Activated naive CD4-positive, alpha-beta T cell treated with anti-CD3 and anti-CD28 coated beads for 36 hours (primary cell): Measurements from ENCODE around the gene NKAIN2. TPM values are rescaled to one million over a fixed set of nuclear protein-coding genes. Genes with fewer than 3 reads are reported as not detected.
"Not testable (repeated sequence)": the region's sequence is repeated elsewhere in the genome, so short reads cannot be mapped to it uniquely, and the experiment has no call there.

Experiments
- CTCF ChIA-PET: fragments of 350-600 bp; sonication (Branson Sonifier 250); formaldehyde crosslinking; loops from one replicate; lab custom pipeline; 2021; ENCODE audit warnings: antibody characterized with exemption; lab: Charles Lee
- DNase-seq: peaks from one replicate; pipeline ENCODE4 v3.0.0-alpha.2; 2020
- H3K27ac Mint-ChIP-seq: one replicate; pipeline ENCODE4 v1.8.0; 2021; ENCODE audit warnings: mild to moderate bottlenecking, mixed read lengths
- H3K27me3 Mint-ChIP-seq: one replicate; pipeline ENCODE4 v1.8.0; 2021; ENCODE audit warnings: low read depth, mixed read lengths
- H3K36me3 Mint-ChIP-seq: one replicate; pipeline ENCODE4 v1.8.0; 2021; ENCODE audit warnings: low read depth, mixed read lengths
- H3K4me1 Mint-ChIP-seq: one replicate; pipeline ENCODE4 v1.8.0; 2021; ENCODE audit warnings: low read depth, mixed read lengths
- H3K4me3 Mint-ChIP-seq: one replicate; pipeline ENCODE4 v1.8.0; 2021; ENCODE audit warnings: mild to moderate bottlenecking, moderate library complexity, mixed read lengths
- H3K9me3 Mint-ChIP-seq: one replicate; pipeline ENCODE4 v1.8.0; 2021; ENCODE audit warnings: mixed read lengths
- intact Hi-C: fragments of 100-400 bp; cut with micrococcal nuclease; formaldehyde crosslinking; loops from one replicate; pipeline ENCODE4 v1.15.1; 2023
- total RNA-seq, 2 experiments: library from RNA; stranded (reverse); gene quantifications; one replicate each; pipeline ENCODE4 v1.2.3, GENCODE V29; 2021

NKAIN2 gene
- total RNA-seq, 2 experiments from 2014 or later: not detected

GRCh38 chr6:124368131-124368530 lies 564.5 kb downstream of the NKAIN2 start:
- no peak overlapping the region for H3K4me3 Mint-ChIP-seq
- CTCF ChIA-PET: no interaction called here
- H3K9me3 Mint-ChIP-seq: peaks cover 2% of the 10 kb centered on the region
- intact Hi-C loops: no loop called here
- no peaks in the 10 kb centered on the region for H3K36me3 Mint-ChIP-seq
- no peaks in the 10 kb centered on the region for H3K4me1 Mint-ChIP-seq
- H3K27me3 Mint-ChIP-seq: no peaks in the 10 kb centered on the region
- no peak overlapping the region for H3K27ac Mint-ChIP-seq
- no peak for DNase-seq

GRCh38 chr6:124371974-124372475 lies 568.4 kb downstream of the NKAIN2 start:
- DNase-seq: no peak
- intact Hi-C loops: no loop called here
- Mint-ChIP-seq H3K36me3 (no peaks in the 10 kb centered on the region), H3K27ac (no peak overlapping the region), H3K9me3 (no peaks in the 10 kb centered on the region), H3K4me3 (no peak overlapping the region), H3K27me3 (no peaks in the 10 kb centered on the region), H3K4me1 (no peaks in the 10 kb centered on the region)
- CTCF ChIA-PET: no interaction called here

GRCh38 chr6:124373386-124373785 lies 569.7 kb downstream of the NKAIN2 start:
- H3K4me3 Mint-ChIP-seq: no peak overlapping the region
- no peak overlapping the region for H3K27ac Mint-ChIP-seq
- intact Hi-C loops: no loop called here
- no peaks in the 10 kb centered on the region for H3K27me3 Mint-ChIP-seq
- no peak for DNase-seq
- no peaks in the 10 kb centered on the region for H3K9me3 Mint-ChIP-seq
- H3K36me3 Mint-ChIP-seq: no peaks in the 10 kb centered on the region
- CTCF ChIA-PET: no interaction called here
- no peaks in the 10 kb centered on the region for H3K4me1 Mint-ChIP-seq

- Mint-ChIP-seq H3K27ac (no peak overlapping the region), H3K36me3 (no peaks in the 10 kb centered on the region), H3K4me3 (no peak overlapping the region), H3K9me3 (peaks cover 6% of the 10 kb centered on the region), H3K27me3 (no peaks in the 10 kb centered on the region), H3K4me1 (no peaks in the 10 kb centered on the region)
- CTCF ChIA-PET: no interaction called here
- intact Hi-C loops: no loop called here
- no peak for DNase-seq
These were observed 585.5 kb downstream of the NKAIN2 start for GRCh38 chr6:124389127-124389526.

GRCh38 chr6:124393536-124393935 lies 589.9 kb downstream of the NKAIN2 start:
- Mint-ChIP-seq H3K27ac (no peak overlapping the region), H3K4me1 (no peaks in the 10 kb centered on the region), H3K4me3 (no peak overlapping the region), H3K9me3 (peaks cover 4% of the 10 kb centered on the region), H3K36me3 (no peaks in the 10 kb centered on the region), H3K27me3 (no peaks in the 10 kb centered on the region)
- CTCF ChIA-PET: no interaction called here
- intact Hi-C loops: no loop called here
- no peak for DNase-seq

- no peak overlapping the region for H3K4me3 Mint-ChIP-seq
- CTCF ChIA-PET: no interaction called here
- intact Hi-C loops: no loop called here
- DNase-seq: no peak
- no peaks in the 10 kb centered on the region for H3K4me1 Mint-ChIP-seq
- no peak overlapping the region for H3K27ac Mint-ChIP-seq
- no peaks in the 10 kb centered on the region for H3K36me3 Mint-ChIP-seq
- H3K9me3 Mint-ChIP-seq: no peaks in the 10 kb centered on the region
- H3K27me3 Mint-ChIP-seq: no peaks in the 10 kb centered on the region
These were observed 592.7 kb downstream of the NKAIN2 start for GRCh38 chr6:124396361-124396760.

GRCh38 chr6:124400261-124400999 lies 596.8 kb downstream of the NKAIN2 start:
- H3K4me3 Mint-ChIP-seq: no peak overlapping the region
- no peak overlapping the region for H3K27ac Mint-ChIP-seq
- intact Hi-C loops: no loop called here
- no peaks in the 10 kb centered on the region for H3K27me3 Mint-ChIP-seq
- CTCF ChIA-PET: no interaction called here
- no peaks in the 10 kb centered on the region for H3K4me1 Mint-ChIP-seq
- H3K36me3 Mint-ChIP-seq: no peaks in the 10 kb centered on the region
- no peak for DNase-seq
- no peaks in the 10 kb centered on the region for H3K9me3 Mint-ChIP-seq

- intact Hi-C loops: not testable (repeated sequence)
These were observed 606.8 kb downstream of the NKAIN2 start for GRCh38 chr6:124410425-124410824.

GRCh38 chr6:124412657-124413056 lies 609.0 kb downstream of the NKAIN2 start:
- H3K4me1 Mint-ChIP-seq, H3K4me3 Mint-ChIP-seq, CTCF ChIA-PET: not testable (repeated sequence)

More at GRCh38 chr6:124410425-124410824, 606.8 kb downstream of the NKAIN2 start:
- H3K36me3 Mint-ChIP-seq, H3K4me3 Mint-ChIP-seq, CTCF ChIA-PET, H3K9me3 Mint-ChIP-seq, H3K27ac Mint-ChIP-seq, DNase-seq, H3K27me3 Mint-ChIP-seq, H3K4me1 Mint-ChIP-seq: not testable (repeated sequence)

GRCh38 chr6:124420116-124420840 lies 616.6 kb downstream of the NKAIN2 start:
- no peaks in the 10 kb centered on the region for H3K4me1 Mint-ChIP-seq
- CTCF ChIA-PET: no interaction called here
- H3K4me3 Mint-ChIP-seq: no peak overlapping the region
- no peaks in the 10 kb centered on the region for H3K36me3 Mint-ChIP-seq
- H3K27me3 Mint-ChIP-seq: no peaks in the 10 kb centered on the region
- DNase-seq: no peak
- H3K9me3 Mint-ChIP-seq: no peaks in the 10 kb centered on the region
- no peak overlapping the region for H3K27ac Mint-ChIP-seq
- intact Hi-C loops: no loop called here

More at GRCh38 chr6:124412657-124413056, 609.0 kb downstream of the NKAIN2 start:
- DNase-seq, H3K36me3 Mint-ChIP-seq, intact Hi-C loops, H3K27ac Mint-ChIP-seq, H3K9me3 Mint-ChIP-seq, H3K27me3 Mint-ChIP-seq: not testable (repeated sequence)

GRCh38 chr6:124423621-124424020 lies 620.0 kb downstream of the NKAIN2 start:
- intact Hi-C loops: no loop called here
- no peak overlapping the region for H3K4me3 Mint-ChIP-seq
- H3K27ac Mint-ChIP-seq: no peak overlapping the region
- no peaks in the 10 kb centered on the region for H3K36me3 Mint-ChIP-seq
- DNase-seq: no peak
- no peaks in the 10 kb centered on the region for H3K27me3 Mint-ChIP-seq
- H3K4me1 Mint-ChIP-seq: no peaks in the 10 kb centered on the region
- peaks cover 1% of the 10 kb centered on the region for H3K9me3 Mint-ChIP-seq
- CTCF ChIA-PET: no interaction called here

- Mint-ChIP-seq H3K4me1 (no peaks in the 10 kb centered on the region), H3K27me3 (no peaks in the 10 kb centered on the region), H3K27ac (no peak overlapping the region), H3K4me3 (no peak overlapping the region), H3K9me3 (peaks cover 1% of the 10 kb centered on the region), H3K36me3 (no peaks in the 10 kb centered on the region)
- intact Hi-C loops: no loop called here
- DNase-seq: no peak
- CTCF ChIA-PET: interaction anchor here (0.6 kb wide), 1 partner anchor 1569 kb away, joined by 3 read pairs; no protein-coding TSS in a partner anchor
These were observed 627.2 kb downstream of the NKAIN2 start for GRCh38 chr6:124430740-124431318.
